ENCODE measurements around the gene RSU1.

DNA sequence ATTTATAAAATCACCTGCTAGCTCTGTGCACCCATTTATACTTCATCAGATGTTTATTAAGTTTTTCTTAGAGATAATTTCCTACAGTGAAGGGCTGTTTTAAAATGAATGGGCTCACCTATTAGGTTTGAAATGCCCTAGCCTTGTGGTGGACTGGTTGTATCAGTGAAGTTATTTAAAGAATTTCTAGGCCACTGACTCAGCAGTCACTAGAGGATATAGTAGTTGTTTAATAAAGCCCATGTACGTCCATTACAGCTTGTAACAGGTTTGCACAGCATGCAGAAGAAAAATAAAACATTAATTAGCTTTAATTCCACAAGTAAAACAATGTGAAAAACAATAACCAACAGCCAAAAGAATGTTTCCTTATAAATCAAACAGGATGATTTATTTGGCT, 128.0 kb downstream of the RSU1 start:
- TF ChIP-seq ZNF565 (CRISPR knock-in tag; conservative IDR thresholded peaks at IDR 0.05; ENCODE audit: low read depth) (no peak), ZFP30 (CRISPR knock-in tag; IDR thresholded peaks at IDR 0.05) (no peak)
- TF ChIP-seq, protein P1, sequence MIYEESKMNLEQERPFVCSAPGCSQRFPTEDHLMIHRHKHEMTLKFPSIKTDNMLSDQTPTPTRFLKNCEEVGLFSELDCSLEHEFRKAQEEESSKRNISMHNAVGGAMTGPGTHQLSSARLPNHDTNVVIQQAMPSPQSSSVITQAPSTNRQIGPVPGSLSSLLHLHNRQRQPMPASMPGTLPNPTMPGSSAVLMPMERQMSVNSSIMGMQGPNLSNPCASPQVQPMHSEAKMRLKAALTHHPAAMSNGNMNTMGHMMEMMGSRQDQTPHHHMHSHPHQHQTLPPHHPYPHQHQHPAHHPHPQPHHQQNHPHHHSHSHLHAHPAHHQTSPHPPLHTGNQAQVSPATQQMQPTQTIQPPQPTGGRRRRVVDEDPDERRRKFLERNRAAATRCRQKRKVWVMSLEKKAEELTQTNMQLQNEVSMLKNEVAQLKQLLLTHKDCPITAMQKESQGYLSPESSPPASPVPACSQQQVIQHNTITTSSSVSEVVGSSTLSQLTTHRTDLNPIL (CRISPR knock-in tag; IDR thresholded peaks at IDR 0.05; ENCODE audit: low read depth), result no peak
